TTC549 (cell line): Measurements from ENCODE around the gene KDM2A.
"Not testable (repeated sequence)": the region's sequence is repeated elsewhere in the genome, so short reads cannot be mapped to it uniquely, and the experiment has no call there.

Experiments
- FAIRE-seq: peaks from 2 replicates; lab custom pipeline; 2012; peaks lifted over from hg19 to GRCh38; lab: Jason Lieb, UNC

The KDM2A gene

DNA sequence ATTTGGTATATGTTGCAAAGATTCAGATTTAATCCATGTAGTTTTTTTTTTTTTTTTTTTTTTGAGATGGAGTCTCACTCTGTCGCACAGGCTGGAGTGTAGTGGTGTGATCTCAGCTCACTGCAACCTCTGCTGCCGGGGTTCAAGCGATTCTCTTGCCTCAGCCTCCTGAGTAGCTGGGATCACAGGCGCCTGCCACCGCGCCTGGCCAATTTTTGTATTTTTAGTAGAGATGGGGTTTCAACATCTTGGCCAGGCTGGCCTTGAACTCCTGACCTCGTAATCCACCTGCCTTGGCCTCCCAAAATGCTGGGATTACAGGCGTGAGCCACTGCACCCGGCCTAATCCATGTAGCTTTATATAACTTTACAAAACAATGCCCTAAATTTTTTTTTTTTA, 49.8 kb downstream of the KDM2A start:
- FAIRE-seq, result not testable (repeated sequence)

DNA sequence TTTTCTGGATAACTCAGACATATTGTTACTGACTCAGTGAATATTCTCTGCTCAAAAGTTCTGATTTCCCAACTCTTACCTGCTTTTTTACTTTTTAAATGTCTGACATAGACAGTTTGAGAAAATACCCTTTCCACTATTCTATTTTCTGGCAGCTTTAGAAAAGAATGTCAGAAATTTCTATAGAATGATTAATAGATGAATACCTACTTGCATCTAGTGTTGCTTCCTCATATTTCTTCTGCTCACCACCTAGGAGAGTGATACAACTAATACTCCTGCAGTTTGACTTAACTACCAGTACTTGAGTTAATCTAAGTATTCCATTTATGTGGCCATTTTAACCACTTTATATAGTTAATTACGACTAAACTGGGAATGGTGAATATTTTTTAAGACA, 55.2 kb downstream of the KDM2A start:
- no peak for FAIRE-seq

DNA sequence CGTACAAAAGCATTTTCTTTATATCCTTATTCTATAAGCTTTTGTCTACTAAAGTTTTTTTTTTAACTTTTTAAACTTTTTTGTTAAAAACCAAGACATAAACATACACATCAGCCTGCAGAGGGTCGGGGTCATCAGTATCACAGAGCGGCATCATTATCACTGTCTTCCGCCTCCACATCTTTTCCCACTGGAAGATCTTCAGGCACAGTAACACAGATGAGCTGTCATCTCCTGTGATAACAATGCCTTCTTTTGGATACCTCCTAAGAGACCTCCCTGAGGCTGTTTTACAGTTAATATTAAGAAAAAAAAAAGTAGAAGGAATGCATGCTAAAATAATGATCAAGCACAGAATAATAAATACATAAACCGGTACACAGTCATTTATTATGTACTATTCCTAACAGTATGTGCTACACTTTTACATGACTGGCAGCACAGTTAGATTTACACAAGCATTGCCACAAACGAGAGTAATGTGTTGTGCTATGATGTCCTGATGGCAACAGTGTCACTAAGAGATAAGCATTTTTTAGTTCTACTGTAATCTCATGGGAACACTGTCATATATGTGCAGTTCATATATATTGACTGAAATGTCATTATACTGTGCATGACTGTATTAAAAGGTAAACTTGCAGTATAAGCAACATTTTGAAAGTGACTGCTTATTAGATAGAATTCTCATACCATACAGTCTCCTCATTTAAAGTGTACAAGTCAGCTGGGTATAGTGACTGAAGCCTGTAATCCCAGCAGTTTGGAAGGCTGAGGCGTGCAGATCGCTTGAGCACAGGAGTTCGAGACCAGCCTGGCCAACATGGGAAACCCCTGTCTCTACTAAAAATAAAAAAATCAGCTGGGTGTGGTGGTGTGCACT, 58.6 kb downstream of the KDM2A start:
- FAIRE-seq, result no peak

DNA sequence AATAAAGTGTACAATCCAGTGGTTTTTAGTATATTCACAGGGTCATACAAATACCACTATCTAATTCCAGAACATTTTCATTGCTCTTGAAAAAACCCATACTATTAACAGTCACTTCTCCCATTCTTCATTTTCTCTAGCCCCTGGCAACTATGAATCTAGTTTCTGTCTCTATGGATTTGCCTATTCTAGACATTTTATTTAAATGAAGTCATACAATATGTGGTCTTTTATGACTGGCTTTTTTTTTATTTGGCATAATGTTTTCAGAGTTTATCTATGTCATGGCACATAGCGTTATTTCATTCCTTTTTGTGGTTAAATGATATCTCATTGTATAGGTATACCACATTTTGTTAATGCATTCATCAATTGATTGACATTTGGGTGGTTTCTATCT, 59.4 kb downstream of the KDM2A start:
- no peak for FAIRE-seq

DNA sequence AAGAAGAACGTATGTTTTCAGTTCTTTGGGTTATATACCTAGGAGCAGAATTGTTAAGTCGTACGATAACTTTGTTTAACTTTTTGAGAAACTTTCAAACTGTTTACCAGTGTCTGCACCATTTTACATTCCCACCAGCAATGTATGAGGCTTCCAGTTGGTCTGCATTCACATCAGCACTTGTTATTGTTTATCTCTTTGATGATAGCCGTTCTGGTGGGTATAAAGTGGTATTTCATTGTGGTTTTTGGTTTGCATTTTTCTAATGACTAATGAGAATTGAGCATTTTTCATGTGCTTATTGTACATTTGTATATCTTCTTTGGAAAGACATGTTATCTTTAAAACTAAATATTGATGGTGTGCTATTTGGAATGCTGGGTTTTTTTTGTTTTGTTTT, 59.8 kb downstream of the KDM2A start:
- no peak for FAIRE-seq

DNA sequence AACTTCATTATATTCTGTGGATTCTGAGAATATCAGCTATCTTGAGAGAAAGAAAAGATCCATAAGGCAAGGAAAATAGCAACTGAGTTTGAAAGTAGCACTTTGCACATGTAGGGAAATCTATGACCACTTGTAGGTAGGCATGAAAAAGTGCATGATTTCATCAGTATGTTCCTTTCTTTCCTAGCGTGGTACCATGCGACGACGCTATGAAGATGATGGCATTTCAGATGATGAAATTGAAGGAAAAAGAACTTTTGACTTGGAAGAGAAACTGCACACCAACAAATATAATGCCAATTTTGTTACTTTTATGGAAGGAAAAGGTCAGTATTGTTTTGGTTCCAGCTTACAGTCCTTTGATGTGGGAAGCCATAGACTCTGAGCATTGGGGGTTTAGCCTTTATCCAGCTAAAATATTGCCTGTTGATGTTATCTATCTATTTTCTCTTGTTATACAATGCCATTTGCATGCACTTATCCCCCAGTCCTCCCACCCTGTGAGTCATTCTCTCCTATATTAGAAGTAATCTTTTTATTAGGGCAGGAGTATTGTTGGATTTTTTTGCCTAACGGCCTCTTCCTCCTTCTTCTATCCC, 60.9 kb downstream of the KDM2A start:
- no peak for FAIRE-seq

DNA sequence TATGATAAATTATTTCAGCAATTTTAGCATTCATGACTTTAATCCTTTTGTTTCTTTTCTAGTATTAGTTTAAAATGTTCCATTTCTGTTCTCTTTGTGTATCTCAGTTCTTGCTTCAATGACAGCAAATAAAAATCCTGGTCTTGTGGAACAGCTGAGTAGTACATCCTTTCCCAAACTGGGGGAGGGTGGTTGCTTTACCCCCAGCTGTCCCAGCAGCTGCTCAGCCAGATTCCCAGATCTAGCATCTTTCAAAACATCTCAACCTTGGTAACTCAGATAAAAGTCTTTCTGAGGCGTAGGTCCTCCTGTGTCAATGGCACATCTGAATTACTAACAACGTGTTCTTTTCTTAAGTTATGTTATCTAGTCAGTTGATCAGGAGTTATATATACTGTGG, 75.0 kb downstream of the KDM2A start:
- no peak for FAIRE-seq

DNA sequence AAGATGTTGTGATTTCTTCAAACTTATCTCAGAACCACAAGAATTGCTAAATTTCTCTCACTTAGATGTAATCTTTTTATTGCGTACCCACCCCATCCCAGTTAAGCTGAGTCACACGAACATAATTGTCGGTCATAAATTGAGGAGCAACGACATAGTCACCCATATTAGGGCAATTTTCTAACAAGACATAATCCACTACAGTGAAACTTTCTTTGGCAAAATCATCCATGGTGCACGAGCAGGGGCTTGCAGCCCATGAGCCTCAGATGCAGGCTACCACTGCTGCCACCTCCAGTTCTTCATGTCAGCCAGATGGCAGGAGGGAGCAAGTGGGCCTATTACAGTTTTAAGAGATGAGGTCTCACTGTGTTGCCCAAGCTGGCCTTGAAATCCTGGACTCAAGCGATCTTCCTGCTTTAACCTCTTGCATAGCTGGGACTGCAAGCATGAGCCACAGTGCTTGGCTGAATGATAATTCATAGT, 77.0 kb downstream of the KDM2A start:
- no peak for FAIRE-seq

DNA sequence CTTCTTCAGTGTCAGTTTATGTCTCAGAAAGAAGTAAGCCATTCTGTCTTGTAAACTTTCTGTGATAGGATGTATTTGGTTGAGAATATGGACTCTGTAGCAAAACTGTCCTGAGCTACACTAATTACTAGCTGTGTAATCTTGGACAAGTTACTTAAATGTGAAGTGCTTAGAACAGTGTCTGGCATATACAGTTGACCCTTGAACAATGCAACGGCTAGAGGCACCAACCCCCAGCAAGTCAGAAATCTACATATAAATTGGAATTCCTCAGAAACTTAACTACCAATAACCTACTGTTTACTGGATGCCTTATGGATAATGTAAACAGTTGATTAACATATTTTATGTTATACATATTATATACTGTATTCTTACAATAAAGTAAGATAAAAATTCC, 78.5 kb downstream of the KDM2A start:
- FAIRE-seq, result no peak

DNA sequence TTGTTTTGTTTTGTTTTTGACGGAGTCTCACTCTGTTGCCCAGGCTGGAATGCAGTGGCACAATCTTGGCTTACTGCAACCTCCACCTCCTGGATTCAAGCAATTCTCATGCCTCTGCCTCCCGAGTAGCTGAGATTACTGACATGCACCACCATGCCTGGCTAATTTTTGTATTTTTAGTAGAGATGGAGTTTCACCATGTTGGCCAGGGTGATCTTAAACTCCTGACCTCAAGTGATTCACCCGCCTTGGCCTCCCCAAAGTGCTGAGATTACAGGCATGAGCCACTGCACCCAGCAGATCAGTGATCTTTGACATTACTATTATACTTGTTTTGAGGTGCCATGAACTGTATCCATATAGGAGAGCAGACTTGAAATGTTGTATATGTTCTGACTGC, 79.7 kb downstream of the KDM2A start:
- not testable (repeated sequence) for FAIRE-seq

DNA sequence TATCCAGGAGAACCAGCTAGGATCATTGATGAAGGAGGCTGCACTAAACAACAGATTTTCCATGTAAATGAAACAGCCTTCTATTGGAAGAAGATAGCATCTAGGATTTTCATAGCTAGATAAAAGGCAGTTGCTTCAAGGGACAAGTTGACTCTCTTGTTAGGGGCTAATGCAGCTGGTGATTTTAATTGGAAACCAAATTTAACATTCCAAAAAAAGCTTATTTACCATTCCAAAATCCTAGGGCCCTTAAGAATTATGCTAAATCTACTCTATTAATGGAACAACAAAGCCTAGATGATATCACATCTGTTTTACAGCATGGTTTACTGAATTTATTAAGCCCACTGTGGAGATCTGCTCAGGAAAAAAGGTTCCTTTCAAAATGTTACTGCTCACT, 80.7 kb downstream of the KDM2A start:
- no peak for FAIRE-seq

DNA sequence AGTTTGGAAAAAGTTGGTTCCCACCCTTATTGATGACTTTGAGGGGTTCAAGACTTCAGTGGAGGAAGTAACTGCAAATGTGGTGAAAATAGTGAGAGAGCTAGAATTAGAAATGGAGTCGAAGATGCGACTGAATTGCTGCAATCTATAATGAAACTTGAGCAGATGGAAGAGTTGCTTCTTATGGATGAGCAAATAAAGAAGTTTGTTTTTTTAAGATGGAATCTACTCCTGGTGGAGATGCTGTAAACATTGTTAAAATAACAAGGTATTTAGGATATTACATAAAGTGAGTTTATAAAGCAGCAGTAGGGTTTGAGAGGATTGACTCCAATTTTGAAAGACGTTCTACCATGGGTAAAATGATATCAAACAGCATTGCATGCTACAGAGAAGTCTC, 83.0 kb downstream of the KDM2A start:
- FAIRE-seq, result no peak

DNA sequence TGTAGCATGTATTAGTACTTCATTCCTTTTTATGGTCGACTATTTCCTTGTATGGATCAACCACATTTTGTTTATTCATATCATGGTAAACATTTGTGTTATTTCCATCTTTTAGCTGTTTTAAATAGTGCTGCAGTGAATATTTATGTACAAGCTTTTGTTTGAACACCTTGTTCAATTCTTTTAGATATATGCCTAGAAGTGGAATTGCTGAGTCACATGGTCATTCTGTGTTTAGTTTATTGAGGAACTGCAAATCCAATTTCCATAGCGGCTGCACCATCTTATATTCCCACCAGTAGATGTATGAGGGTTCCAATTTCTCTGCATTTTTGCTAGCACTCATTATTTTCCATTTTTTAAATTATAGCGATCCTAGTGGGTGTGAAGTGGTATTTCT, 85.8 kb downstream of the KDM2A start:
- FAIRE-seq, result no peak

DNA sequence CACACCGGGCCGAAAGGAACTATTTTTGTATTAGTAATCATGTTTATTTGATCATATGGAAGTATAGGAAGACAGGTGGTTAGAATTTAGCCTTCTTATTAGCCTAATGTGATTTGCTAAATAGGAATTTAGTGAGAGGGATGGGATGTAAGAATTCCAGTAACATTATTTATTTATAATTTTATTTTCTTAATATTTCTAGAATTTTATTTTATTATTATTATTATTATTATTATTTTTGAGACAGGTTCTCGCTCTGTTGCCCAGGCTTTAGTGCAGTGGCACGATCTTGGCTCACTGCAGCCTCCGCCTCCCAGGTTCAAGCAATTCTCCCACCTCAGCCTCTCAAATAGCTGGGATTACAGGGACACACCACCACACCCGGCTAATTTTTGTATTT, 90.2 kb downstream of the KDM2A start:
- FAIRE-seq, result not testable (repeated sequence)

DNA sequence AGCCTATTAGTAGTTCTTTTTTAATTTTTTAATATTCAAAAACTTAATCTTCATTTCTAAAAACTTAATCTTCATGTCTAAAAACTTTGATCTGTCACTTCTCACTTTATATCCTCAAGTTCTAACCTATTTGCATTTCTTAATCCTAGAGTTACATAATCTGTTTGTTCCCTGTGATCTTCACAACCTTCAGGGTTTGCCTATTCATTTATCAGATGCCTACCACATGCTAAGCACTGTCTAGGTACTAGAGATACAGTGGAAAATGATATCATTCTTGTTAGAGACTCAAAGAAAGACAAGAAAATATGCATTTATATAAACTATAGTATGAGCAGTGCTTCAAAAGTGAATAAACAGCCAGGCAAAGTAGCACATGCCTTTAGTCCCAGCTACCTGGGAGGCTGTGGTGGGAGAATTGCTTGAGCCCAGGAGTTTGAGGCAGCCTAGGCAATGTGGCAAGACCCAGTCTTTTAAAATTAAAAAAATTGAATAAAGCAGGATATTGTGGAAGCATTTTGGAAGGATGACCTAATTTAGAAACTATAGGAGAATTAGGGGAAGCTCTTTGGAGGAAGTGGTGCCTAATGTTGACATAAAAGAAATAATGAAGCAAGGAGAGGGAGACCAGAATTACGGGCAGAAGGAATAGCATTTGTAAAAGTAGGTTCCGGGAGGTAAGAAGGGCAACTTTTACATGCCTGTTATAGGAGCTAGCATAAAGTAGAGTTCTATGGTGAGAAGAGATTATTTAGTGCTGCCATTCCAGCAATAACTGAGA, 92.8 kb downstream of the KDM2A start:
- no peak for FAIRE-seq

DNA sequence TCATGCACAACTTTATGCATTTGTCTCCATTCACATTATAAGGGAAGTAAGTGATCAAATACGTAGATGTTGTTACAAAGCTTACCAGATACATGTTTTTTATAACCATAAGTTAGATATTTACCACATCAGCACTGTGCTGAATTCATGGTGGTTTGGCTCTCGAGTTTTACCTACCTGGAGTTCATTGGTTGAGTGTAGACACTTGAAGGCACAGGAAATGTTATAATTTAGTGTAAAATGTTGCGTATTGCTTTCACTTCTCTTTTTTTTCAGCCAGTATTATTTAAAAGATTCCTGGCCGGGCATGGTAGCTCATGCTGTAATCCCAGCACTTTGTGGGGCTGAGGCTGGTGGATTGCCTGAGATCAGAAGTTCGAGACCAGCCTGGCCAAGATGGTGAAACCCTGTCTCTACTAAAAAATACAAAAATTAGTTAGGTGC, 94.1 kb downstream of the KDM2A start:
- FAIRE-seq, result no peak

DNA sequence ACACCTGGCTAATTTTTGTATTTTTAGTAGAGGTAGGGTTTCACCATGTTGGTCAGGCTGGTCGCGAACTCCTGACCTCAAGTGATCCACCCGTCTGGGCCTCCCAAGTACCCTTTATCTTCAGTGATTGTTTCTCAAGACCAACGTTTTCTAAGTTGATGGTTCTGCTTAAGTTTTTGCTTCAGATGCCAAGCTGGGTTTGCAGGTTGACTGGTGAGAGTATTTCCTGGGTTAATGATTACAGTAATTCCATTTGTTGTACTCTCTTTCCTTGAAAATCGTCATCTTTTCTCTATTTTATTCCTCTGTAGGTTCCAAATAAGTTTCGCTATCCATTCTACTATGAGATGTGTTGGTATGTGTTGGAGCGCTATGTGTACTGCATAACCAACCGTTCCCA, 108.7 kb downstream of the KDM2A start:
- FAIRE-seq, result no peak

DNA sequence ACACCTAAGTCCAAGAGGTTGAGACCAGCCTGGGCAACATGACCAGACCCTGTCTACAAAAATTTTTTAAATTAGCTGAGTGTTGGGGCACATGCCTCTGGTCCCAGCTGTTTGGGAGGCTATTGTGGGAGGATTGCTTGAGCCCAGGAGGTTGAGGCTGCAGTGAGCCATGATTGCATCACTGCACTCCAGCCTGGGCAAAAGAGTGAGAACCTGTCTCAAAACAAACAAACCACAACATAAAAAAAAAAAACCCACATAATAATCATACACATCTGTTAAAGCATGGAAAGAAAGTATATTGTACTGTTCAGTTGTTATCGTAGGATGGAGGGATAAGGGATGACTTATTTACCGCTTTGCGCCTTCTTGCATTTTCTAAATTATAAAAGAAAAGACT, 111.3 kb downstream of the KDM2A start:
- no peak for FAIRE-seq

DNA sequence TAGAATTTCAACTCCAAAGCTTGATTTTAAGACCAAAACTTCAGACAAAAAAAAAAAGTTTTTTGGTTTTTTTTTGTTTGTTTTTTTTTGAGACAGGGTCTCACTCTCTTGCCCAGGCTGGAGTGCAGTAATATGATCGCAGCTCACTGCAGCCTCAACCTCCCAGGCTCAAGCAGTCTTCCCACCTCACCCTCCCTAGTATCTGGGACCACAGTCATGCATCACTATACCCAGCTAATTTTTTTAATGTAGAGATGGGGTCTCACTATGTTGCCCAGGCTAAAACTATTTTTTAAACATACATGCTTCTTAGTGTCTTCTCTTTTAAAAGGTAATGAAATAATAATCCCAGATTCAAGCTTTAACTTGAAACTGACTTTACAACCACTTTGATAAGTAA, 111.8 kb downstream of the KDM2A start:
- no peak for FAIRE-seq

DNA sequence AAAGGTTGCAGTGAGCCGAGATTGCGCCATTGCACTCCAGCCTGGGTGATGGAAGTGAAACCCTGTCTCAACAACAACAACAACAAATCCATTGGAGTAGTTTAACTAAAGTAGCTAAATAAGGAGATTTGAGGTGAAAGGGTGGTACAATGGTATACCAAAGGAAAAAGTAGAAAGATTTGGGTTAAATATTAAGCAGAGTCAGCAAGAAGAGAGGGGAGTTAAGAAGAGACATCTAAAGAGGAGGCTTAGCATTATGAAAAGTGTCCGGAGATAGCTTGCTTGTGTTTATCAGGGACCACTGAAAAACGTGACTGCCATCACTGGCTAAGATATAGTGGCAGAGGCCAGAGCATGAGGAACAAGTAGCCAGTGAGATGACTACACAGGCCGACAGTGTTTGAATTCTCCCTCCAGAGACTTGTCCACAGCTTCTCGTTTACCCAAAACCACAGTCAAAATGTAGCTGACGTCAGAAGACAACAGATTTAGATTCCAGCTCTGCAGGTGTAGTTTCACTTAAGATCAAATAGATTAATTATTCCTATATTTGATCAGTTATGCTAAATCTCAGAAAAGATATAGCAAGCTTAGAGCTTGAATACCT, 114.6 kb downstream of the KDM2A start:
- FAIRE-seq, result no peak

DNA sequence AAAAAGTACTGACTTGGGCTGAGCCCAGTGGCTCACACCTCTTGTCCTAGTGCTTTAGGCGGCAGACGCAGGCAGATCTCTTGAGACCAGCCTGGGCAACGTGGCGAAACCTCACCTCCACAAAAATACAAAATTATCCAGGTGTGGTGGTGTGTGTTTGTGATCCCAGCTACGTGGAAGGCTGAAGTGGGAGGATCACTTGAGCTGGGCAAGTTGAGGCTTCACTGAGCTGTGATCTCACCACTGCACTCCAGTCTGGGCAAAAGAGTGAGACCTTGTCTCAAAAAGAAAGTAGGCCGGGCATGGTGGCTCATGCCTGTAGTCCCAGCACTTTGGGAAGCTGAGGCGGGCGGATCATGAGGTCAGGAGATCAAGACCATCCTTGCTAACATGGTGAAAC, 115.5 kb downstream of the KDM2A start:
- not testable (repeated sequence) for FAIRE-seq

DNA sequence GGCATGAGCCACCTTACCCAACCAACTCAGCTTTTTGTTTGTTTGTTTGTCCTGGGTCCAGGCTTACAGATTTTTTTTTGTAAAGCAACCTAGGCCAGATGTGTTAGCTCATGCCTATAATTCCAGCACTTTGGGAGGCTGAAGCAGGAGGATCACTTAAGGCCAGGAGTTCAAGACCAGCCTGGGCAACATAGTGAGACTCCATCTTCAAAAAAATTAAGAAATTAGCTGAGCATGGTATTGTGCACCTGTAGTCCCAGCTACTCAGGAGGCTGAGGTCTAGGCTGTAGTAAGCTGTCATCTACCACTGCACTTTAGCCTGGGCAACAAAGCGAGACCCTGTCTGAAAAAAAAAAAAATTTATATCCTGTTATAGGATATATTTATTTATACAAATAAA, 118.5 kb downstream of the KDM2A start:
- no peak for FAIRE-seq
